ENCODE results near the gene GRIK3. TPM values are rescaled to one million over a fixed set of nuclear protein-coding genes. Genes with fewer than 3 reads are reported as not detected.
A peak's percentile ranks its signal among the peaks of the same experiment; 100 is the strongest.

The GRIK3 gene
- total RNA-seq, 1 donor from 2014 or later, result not detected

GRCh38 chr1:36881541-36881940 is 152.8 kb downstream of the GRIK3 start:
- DNase-seq (ENCODE audit: low spot score), result peak; percentile 14

GRCh38 chr1:36881068-36881405 is 153.3 kb downstream of the GRIK3 start:
- DNase-seq (ENCODE audit: low spot score), result peak; percentile 14

GRCh38 chr1:36880155-36881067 is 153.9 kb downstream of the GRIK3 start:
- peak; percentile 83 for DNase-seq (ENCODE audit: low spot score)

- peak; percentile 81 for DNase-seq (ENCODE audit: low spot score)
Measured at GRCh38 chr1:36879613-36880012, 154.7 kb downstream of the GRIK3 start.

- DNase-seq (ENCODE audit: low spot score), result peak; percentile 4
Measured at GRCh38 chr1:36876990-36877389, 157.3 kb downstream of the GRIK3 start.

- DNase-seq (ENCODE audit: low spot score), result peak; percentile 64
Measured at GRCh38 chr1:36874271-36875060, 159.8 kb downstream of the GRIK3 start.

- DNase-seq (ENCODE audit: low spot score), result peak; percentile 20
Measured at GRCh38 chr1:36872858-36873257, 161.5 kb downstream of the GRIK3 start.

- peak; percentile 83 for DNase-seq (ENCODE audit: low spot score)
Measured at GRCh38 chr1:36872126-36872754, 162.1 kb downstream of the GRIK3 start.

- DNase-seq (ENCODE audit: low spot score), result peak; percentile 62
Measured at GRCh38 chr1:36871146-36871971, 163.0 kb downstream of the GRIK3 start.

GRCh38 chr1:36869826-36870225 is 164.5 kb downstream of the GRIK3 start:
- no peak for DNase-seq (ENCODE audit: low spot score)

GRCh38 chr1:36869054-36869453 is 165.3 kb downstream of the GRIK3 start:
- no peak for DNase-seq (ENCODE audit: low spot score)

GRCh38 chr1:36867575-36867974 is 166.7 kb downstream of the GRIK3 start:
- no peak for DNase-seq (ENCODE audit: low spot score)

GRCh38 chr1:36866169-36866814 is 168.0 kb downstream of the GRIK3 start:
- DNase-seq (ENCODE audit: low spot score), result no peak

GRCh38 chr1:36865602-36865900 is 168.8 kb downstream of the GRIK3 start:
- DNase-seq (ENCODE audit: low spot score), result no peak

- DNase-seq (ENCODE audit: low spot score), result no peak
Measured at GRCh38 chr1:36864823-36865601, 169.3 kb downstream of the GRIK3 start.

- no peak for DNase-seq (ENCODE audit: low spot score)
Measured at GRCh38 chr1:36864182-36864822, 170.0 kb downstream of the GRIK3 start.

- no peak for DNase-seq (ENCODE audit: low spot score)
Measured at GRCh38 chr1:36863500-36863899, 170.8 kb downstream of the GRIK3 start.

- DNase-seq (ENCODE audit: low spot score), result no peak
Measured at GRCh38 chr1:36863061-36863460, 171.3 kb downstream of the GRIK3 start.

- no peak for DNase-seq (ENCODE audit: low spot score)
Measured at GRCh38 chr1:36861375-36861774, 172.9 kb downstream of the GRIK3 start.
